Hepatic stellate cell (primary cell): Measurements from ENCODE around the gene TMEM184B.

Source experiments
- DNase-seq: peaks from one replicate; pipeline ENCODE4 v3.0.0; 2011; ENCODE audit warnings: low spot score

The TMEM184B gene

DNA sequence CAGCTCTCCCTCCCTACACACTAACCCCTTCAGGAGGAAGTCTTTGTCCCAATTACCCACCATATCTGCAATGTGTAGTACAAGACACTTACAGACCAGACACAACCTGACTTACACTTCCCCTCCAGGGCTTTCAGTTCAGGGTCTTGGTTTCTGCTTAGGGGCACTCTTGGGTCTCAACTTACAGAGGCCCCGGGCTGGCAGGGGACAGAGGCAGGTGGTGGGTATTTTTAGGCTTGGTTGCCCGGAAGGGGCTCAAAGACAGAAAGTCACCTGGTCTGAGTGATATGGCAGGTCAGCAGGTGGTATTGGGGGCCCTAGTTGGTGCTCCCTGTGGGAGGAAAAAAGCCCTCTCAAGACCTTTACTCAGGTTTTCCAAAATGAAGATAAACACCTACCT lies 3.4 kb upstream of the TMEM184B start:
- DNase-seq = no peak

DNA sequence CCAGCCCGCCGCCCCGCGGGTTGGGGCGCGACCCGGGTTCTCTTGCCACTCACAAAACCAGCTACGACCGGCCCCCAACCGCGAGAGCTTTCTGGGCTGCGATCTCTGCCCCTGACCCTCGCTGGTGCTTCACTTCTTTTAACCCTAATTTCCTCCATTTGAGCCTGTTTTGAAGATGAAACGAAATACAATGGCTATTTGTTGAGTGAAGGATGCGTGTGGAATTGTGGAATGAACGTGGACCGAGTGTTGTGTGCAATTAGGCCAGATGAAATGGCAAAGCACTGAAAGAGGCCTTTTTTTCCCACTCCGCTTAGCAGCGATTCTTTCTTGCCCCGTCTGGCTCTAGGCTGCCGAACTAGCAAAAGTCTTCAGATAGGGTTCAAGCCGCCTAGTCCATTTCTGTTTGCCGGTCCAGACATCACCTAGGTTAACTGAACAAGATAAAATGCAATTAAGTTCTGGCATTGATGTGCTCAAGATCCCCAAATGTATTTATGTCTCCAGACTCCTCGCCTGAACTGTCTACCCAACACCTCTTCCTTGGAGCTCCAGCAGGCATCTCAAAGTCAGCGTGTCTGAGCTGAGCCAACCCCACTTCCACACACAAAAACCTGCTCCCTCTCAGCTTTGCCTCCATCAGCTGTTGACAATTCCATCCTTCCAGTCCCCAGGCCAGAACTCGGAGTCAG lies 471 bp upstream of the TMEM184B start:
- DNase-seq = no peak

- no peak for DNase-seq
These were observed 860 bp downstream of the TMEM184B start for GRCh38 chr22:38271927-38272372.

DNA sequence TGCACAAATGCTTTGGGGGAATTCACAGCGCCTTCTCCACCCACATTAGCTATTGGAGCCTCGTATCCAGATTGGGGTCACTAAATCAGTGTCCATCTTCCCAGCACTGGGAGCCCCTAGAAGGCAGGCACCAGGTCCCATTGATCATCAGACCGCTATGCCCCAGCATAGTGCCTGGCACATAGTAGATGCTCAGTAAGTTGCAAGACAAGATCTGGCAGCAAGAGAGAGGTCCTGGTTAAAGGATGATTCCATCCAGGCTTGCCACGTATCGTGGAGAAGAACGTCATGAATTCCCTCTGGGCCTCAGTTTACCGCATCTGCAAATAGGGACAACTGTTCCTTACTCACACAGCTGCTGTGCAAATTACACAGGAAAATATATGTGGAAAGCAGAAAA lies 1.7 kb downstream of the TMEM184B start:
- DNase-seq = no peak

- DNase-seq = no peak
These were observed 2.5 kb downstream of the TMEM184B start for GRCh38 chr22:38270091-38270992.

DNA sequence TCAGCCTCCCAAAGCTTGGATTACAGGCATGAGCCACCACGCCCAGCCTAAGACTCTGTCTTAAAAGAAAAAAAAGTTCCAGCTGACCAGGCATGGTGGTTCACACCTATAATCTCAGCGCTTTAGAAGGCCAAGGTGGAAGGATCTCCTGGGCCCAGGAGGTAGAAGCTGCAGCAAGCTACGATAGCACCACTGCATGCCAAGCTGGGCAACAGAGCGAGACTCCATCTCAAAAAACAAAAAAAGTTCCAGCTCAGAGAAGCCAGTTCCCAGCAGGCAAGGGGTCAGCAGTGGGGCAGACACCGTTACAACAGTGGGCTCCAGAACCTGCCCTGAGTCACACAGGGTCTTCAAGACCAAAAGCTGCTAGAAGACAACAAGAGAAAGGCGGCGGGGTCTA lies 3.3 kb downstream of the TMEM184B start:
- no peak for DNase-seq

GRCh38 chr22:38267086-38267485 lies 5.7 kb downstream of the TMEM184B start:
- DNase-seq = peak; percentile 84

GRCh38 chr22:38266120-38266519 lies 6.7 kb downstream of the TMEM184B start:
- no peak for DNase-seq

- no peak for DNase-seq
These were observed 8.4 kb downstream of the TMEM184B start for GRCh38 chr22:38264322-38264843.

DNA sequence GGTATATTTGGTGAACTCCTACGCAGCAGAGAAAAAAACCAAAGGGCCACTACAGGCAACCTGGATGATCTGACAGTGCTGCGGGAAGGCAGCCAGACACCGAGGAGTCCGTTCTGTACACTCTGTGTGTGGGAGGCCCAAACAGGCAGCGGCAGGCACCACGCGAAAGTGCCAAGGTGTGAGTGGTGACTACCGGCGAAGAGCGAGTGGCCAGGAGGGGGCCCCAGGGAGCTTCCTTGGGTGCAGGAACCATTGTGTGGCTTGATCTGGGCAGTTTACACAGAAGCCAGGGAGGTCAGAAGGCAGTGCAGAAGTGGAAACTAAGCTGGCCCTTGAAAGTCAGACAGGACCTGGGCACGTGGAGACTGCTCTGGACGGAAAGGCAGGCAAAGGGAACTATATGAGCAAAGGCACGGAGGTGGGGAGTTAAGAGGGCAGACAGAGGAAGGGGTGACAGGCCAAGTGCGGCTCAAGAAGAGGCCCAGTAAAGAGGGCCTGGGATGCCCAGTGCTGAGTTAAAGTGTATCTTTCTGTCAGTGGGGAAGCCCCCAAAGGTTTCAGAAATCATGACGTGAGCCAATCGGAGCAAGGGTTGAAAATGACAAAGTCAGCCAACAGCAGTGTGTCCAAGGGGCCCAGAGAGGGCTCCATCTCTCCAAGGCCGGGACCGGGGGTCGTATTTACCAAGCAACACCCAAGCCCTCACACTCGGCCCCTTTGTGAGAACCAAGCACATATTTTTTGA lies 10.6 kb downstream of the TMEM184B start:
- DNase-seq = peak; percentile 43

DNA sequence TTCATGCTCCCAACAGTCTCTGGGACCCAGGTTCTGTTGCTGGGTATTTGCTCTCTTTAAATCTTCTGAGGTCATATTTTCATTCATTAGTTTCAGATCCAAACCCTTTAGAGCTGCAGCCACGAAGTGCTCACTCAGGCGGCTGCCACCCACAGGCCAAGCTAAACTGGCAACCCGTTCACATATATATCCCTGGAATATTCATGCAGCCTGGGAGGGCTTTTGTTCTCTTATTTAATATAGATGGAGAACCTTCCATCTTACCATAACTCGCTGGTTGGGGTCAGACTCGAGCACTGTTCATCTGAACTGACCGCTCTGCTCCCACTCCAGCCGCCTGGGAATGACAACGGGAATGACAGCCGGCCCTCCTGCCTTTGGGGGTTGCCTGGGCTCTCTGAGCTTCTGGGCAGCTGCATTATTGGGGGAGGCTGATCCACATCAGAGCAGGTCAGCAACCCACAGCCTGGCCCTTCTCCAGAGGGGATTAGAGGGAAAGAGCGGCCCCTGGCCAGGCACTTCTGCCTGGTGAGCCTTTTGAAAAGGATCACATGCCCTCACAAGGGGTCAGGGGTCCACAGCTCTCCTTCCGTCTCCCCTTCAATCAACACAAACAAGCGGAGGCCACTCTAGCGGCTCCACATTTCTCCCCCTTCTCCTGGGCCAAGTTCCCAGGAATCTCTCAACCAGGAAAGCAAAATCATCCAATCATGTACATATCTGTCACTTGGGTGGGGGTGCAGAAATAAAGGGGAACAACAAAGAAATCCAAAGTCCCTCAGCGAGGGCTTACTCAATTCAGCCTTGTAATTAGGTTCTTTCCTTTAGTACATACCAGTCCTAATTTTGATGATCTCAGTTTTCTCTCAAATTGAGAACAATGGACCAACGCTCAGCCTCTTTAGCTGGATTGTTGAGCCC lies 11.8 kb downstream of the TMEM184B start:
- DNase-seq = peak; percentile 32

DNA sequence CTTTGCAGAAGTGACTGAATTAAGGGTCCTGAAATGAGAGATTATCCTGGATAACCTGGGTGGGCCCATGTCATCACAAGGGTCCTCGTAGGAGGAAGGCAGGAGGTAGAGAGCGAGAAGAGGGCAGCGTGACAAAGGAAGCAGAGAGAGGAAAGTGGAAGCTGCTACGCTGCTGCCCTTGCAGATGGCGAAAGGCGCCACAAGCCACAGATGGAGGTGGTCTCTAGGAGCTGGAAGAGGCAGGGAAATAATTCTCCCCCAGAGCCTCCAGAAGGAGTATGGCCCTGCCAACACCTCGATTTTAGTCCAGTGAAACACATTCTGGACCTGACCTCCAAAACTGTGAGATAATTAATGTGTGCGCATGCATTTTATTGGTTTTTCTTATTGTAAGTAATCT lies 13.4 kb downstream of the TMEM184B start:
- DNase-seq = no peak

DNA sequence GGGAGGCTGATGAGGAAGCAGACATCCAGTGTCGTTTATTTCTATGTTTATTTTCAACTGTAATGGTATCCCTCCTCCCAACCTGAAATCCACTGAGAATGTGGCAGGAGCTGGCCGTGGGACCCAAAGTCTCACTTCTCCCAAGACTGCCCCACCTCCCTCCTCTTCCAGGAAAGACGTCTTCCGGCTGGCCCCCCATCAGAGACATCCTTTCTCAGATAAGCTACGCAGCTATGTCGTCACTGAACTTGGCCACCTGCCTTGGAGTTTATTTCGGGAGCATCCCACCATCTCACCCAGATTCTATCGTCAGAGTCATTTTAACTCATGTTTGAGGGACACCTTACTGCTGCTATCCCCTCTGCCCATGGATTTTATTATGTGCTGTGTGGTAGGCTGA lies 13.9 kb downstream of the TMEM184B start:
- no peak for DNase-seq

DNA sequence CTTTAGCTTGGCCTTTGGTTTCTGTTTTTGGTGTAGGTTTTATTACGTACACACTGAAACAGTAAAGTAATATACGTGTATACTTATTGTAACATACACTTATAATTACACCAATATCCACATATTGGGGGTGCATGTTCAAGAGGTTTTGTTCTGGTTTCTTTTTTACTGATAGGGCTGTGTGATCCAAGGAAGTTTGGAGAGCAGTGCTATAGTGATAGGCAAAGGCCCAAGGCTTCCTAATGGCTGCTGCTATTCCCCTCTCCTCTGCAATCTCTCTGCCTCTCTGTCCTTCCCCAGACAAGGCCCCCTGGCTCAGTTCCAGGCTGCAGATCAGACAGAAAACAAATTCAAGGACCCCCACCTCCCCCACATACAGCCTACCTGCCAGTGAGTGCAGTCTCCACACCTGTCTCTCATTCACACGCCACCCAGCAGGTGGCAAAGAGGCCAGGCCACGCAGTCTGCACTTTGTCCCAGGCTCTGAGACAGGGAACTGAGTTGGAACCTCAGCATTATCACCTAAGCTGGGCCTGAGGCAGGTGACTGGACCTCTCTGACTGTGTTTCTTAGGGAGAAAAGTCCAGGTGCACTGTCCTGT lies 15.1 kb downstream of the TMEM184B start:
- no peak for DNase-seq

- peak; percentile 75 for DNase-seq
These were observed 15.6 kb downstream of the TMEM184B start for GRCh38 chr22:38257181-38257580.

DNA sequence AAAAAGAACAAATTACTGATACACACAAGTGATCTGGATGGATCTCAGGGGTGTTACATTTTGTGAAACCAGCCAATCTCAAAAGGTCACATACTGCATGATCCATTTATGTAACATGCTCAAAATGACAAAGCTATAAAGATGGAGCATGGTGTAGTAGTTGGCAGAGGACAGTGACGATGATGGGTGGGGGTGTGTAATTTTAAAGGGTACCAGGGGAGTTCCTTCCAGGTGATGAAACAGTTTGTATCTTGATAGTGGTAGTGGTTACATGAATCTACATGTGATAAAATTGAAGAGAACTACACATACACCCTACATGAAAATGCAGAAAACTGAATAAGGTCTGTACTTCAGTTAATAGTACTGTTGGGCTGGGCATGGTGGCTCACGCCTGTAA lies 17.1 kb downstream of the TMEM184B start:
- no peak for DNase-seq

DNA sequence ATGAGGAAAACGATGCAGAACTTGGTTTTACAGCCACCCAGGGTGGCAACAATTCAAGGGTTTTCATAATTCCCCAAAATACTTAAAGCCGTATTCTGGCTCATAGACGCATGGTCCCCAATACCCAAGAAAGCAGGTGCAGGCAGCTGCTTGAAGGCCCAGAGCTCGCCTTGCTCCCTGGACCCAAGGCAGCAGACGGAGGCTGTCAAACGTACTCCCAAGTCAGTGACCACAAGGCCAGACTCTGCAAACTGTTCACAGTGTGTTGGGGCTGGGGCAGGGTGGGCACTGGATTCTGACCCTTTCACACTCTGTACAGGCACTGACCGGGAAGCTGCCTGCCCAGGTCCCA lies 21.5 kb downstream of the TMEM184B start:
- no peak for DNase-seq

- DNase-seq = no peak
These were observed 22.0 kb downstream of the TMEM184B start for GRCh38 chr22:38250643-38251340.

DNA sequence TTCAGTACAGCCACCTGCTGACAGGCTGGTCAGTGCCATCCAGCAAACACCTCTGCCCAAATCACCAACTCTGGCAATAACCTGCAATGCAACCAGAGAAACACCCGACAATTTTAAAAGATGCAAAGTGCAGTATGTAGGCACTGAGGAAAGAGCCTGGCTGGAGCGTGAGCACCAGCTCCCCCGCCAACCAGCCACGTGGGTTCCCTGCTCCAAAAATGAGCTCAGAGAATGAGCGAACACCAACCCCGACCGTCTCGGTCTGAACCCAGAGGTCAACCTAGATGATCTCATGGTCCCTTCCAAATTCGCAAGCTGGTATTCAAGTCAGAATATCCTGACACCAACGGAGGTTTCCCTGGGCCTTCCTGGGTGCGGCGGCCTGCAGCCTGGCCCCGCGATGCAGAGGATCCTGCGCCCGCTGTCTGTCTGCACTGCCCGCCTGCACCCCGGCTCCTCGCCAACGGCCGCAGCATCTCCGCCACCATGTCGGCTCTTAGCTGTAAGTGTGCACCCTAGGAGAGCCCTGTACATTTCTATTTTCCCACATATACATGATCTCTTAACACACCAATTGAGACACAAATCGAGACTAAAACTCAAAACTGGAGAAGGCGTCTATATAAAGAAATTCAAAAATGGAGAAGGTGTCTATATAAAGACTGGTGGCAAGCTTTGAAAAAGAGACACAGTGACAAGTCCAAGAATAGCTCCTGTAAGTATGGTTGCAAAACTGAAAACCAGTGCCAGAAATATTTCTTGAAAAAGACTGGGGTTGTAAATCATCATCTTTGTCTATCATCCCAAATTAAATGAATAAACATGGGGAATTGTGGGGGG lies 22.8 kb downstream of the TMEM184B start:
- no peak for DNase-seq
